Esophagus (tissue), 2 donors: ENCODE measurements around the gene NRCAM. TPM values are rescaled to one million over a fixed set of nuclear protein-coding genes. Genes with fewer than 3 reads are reported as not detected.

Experiments
- H3K27ac ChIP-seq, 2 donors: one replicate each; pipeline ENCODE4 v1.5.1; 2013; ENCODE audit warnings: low read depth in 2 of 2, mild to moderate bottlenecking in 2 of 2, inconsistent platforms in 1 of 2, low read length in 1 of 2, moderate library complexity in 1 of 2
- H3K27me3 ChIP-seq, 2 donors: one replicate each; pipeline ENCODE4 v1.6.1; 2013; ENCODE audit warnings: low read length in 2 of 2, control low read depth in 1 of 2, mild to moderate bottlenecking in 1 of 2; ENCODE audit not compliant: insufficient read depth in 2 of 2, control insufficient read depth in 1 of 2
- H3K36me3 ChIP-seq, 2 donors: one replicate each; pipeline ENCODE4 v1.6.1; 2013; ENCODE audit warnings: low read length in 1 of 2; ENCODE audit not compliant: control insufficient read depth in 2 of 2, insufficient read depth in 2 of 2
- H3K4me1 ChIP-seq, 2 donors: one replicate each; pipeline ENCODE4 v1.6.1; 2013; ENCODE audit warnings: low read length in 1 of 2; ENCODE audit not compliant: control insufficient read depth in 2 of 2, insufficient read depth in 2 of 2
- H3K4me3 ChIP-seq, 2 donors: one replicate each; pipeline ENCODE4 v1.5.1; 2013; ENCODE audit warnings: low read length in 2 of 2, mild to moderate bottlenecking in 2 of 2, low read depth in 1 of 2, moderate library complexity in 1 of 2
- H3K9me3 ChIP-seq, 2 donors: one replicate each; pipeline ENCODE4 v1.6.1; 2013; ENCODE audit warnings: mild to moderate bottlenecking in 2 of 2, low read depth in 1 of 2, low read length in 1 of 2, moderate library complexity in 1 of 2; ENCODE audit not compliant: control insufficient read depth in 2 of 2, insufficient read depth in 1 of 2
- WGBS, 2 donors: extraction: QIAGEN DNeasy Blood & Tissue Kit; methylation state at CpG; one replicate each; pipeline ENCODE4 v1.1.7; 2013; 5-methylcytosine and 5-hydroxymethylcytosine counted together
- polyA plus RNA-seq, 2 donors: library from polyadenylated mRNA; stranded (reverse); fragments of 200-250 nt; gene quantifications; one replicate each; pipeline ENCODE4 v1.2.3, GENCODE V29; 2013
- donor health status: healthy with polysubstance abuse.
- donor health status: Bipolar disorder and iron deficiency.

Gene NRCAM
- polyA plus RNA-seq, 2 donors, result 0.35 to 0.96 TPM

GRCh38 chr7:108226816-108227299 is 229.4 kb downstream of the NRCAM start:
- no peak overlapping the region for H3K4me3 ChIP-seq
- no peak overlapping the region for H3K27ac ChIP-seq
- 48 to 54% methylated on average over 3 of the region's 3 CpGs for WGBS, 2 donors
- H3K27me3 ChIP-seq, result no peaks in the 10 kb centered on the region
- no peaks in the 10 kb centered on the region for H3K36me3 ChIP-seq
- H3K9me3 ChIP-seq, result no peaks in the 10 kb centered on the region
- H3K4me1 ChIP-seq, result no peaks in the 10 kb centered on the region

- H3K36me3 ChIP-seq, result no peaks in the 10 kb centered on the region
- H3K4me3 ChIP-seq, result no peak overlapping the region
- no peaks in the 10 kb centered on the region for H3K9me3 ChIP-seq
- H3K27me3 ChIP-seq, result no peaks in the 10 kb centered on the region
- no peaks in the 10 kb centered on the region for H3K4me1 ChIP-seq
- WGBS, 2 donors, result 76 to 78% methylated on average over 2 of the region's 2 CpGs
- H3K27ac ChIP-seq, result no peak overlapping the region
These were observed 230.6 kb downstream of the NRCAM start for GRCh38 chr7:108225531-108226181.

- Histone ChIP-seq H3K27me3 (no peaks in the 10 kb centered on the region), H3K9me3 (no peaks in the 10 kb centered on the region), H3K4me1 (no peaks in the 10 kb centered on the region), H3K4me3 (no peak overlapping the region), H3K36me3 (no peaks in the 10 kb centered on the region), H3K27ac (no peak overlapping the region)
- 93 to 96% methylated on average over 1 of the region's 1 CpG for WGBS, 2 donors
These were observed 231.8 kb downstream of the NRCAM start for GRCh38 chr7:108224387-108224786.

GRCh38 chr7:108222236-108222892 is 233.9 kb downstream of the NRCAM start:
- H3K4me1 ChIP-seq, result no peaks in the 10 kb centered on the region
- no peaks in the 10 kb centered on the region for H3K27me3 ChIP-seq
- H3K4me3 ChIP-seq, result no peak overlapping the region
- H3K36me3 ChIP-seq, result no peaks in the 10 kb centered on the region
- WGBS, 2 donors, result 64 to 69% methylated on average over 7 of the region's 7 CpGs
- no peaks in the 10 kb centered on the region for H3K9me3 ChIP-seq
- no peak overlapping the region for H3K27ac ChIP-seq

- no peaks in the 10 kb centered on the region for H3K9me3 ChIP-seq
- H3K27me3 ChIP-seq, result no peaks in the 10 kb centered on the region
- H3K36me3 ChIP-seq, result no peaks in the 10 kb centered on the region
- peak overlapping the region; percentile 15 to 67 for H3K27ac ChIP-seq
- WGBS, 2 donors, result 50 to 60% methylated on average over 7 of the region's 7 CpGs
- H3K4me3 ChIP-seq, result no peak overlapping the region
- H3K4me1 ChIP-seq, result no peaks in the 10 kb centered on the region
These were observed 244.6 kb downstream of the NRCAM start for GRCh38 chr7:108211382-108212201.

- no peaks in the 10 kb centered on the region for H3K9me3 ChIP-seq
- no peaks in the 10 kb centered on the region for H3K4me1 ChIP-seq
- no peak overlapping the region for H3K4me3 ChIP-seq
- H3K27ac ChIP-seq, result peak overlapping the region; percentile 15 to 67
- H3K36me3 ChIP-seq, result no peaks in the 10 kb centered on the region
- no peaks in the 10 kb centered on the region for H3K27me3 ChIP-seq
- WGBS, 2 donors, result 52 to 78% methylated on average over 3 of the region's 3 CpGs
These were observed 245.4 kb downstream of the NRCAM start for GRCh38 chr7:108210796-108211195.

- Histone ChIP-seq H3K27ac (no peak overlapping the region), H3K36me3 (no peaks in the 10 kb centered on the region), H3K4me3 (no peak overlapping the region), H3K27me3 (no peaks in the 10 kb centered on the region), H3K9me3 (no peaks in the 10 kb centered on the region), H3K4me1 (no peaks in the 10 kb centered on the region)
These were observed 250.9 kb downstream of the NRCAM start for GRCh38 chr7:108205311-108205710.

GRCh38 chr7:108204281-108204796 is 251.9 kb downstream of the NRCAM start:
- no peaks in the 10 kb centered on the region for H3K36me3 ChIP-seq
- WGBS, 2 donors, result 81 to 86% methylated on average over 8 of the region's 8 CpGs
- H3K9me3 ChIP-seq, result no peaks in the 10 kb centered on the region
- no peak overlapping the region for H3K27ac ChIP-seq
- no peaks in the 10 kb centered on the region for H3K4me1 ChIP-seq
- H3K4me3 ChIP-seq, result no peak overlapping the region
- H3K27me3 ChIP-seq, result no peaks in the 10 kb centered on the region

- Histone ChIP-seq H3K27me3 (no peaks in the 10 kb centered on the region), H3K4me3 (no peak overlapping the region), H3K27ac (no peak overlapping the region), H3K9me3 (no peaks in the 10 kb centered on the region), H3K36me3 (no peaks in the 10 kb centered on the region), H3K4me1 (no peaks in the 10 kb centered on the region)
- WGBS, 2 donors, result 64 to 66% methylated on average over 5 of the region's 5 CpGs
These were observed 252.7 kb downstream of the NRCAM start for GRCh38 chr7:108203537-108203936.
